SW 1271 (cell line): Measurements from ENCODE around the gene PUS10.

Experiments used
- DNase-seq, 2 experiments: peaks; one replicate each; lab custom pipeline; 2025; lab: John Stamatoyannopoulos, UW

Gene PUS10

DNA sequence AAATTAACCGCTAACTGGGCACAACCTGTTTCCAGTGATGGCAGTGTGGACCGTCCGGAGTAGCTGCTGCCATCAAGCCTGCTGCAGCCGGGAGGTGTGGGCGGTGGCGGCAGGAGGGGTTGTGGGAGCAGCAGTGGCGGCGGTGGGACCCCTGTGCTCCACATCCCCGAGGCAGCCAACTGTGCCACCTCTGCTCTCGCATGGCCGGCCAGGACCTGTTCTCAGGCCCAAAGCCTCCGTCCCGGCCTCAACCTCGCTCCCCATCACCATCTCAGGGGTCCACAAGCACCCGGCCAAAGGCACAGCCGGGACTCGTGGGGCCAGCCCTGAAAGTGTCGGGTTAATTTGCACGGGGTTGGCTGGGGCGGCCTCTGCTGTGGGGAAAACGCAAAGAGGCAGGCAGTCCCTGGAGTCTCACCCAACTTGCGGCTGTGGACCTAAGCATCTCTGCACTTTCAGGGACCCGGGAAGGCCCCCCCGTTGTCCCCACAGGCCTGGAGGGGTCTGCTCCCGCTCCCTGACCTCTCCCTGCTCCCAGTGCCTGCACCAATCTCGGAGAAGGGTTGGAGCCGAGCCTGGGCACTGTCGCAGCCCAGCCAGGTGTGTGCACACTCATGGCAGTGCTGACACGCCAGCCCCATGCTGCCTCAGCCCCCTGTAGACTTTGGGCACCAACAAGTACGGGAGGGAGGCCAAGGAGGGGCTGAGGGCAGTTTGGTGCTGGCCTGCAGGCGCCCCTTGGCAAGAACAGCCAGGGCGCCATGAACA lies 45.0 kb downstream of the PUS10 start:
- no peak for DNase-seq

DNA sequence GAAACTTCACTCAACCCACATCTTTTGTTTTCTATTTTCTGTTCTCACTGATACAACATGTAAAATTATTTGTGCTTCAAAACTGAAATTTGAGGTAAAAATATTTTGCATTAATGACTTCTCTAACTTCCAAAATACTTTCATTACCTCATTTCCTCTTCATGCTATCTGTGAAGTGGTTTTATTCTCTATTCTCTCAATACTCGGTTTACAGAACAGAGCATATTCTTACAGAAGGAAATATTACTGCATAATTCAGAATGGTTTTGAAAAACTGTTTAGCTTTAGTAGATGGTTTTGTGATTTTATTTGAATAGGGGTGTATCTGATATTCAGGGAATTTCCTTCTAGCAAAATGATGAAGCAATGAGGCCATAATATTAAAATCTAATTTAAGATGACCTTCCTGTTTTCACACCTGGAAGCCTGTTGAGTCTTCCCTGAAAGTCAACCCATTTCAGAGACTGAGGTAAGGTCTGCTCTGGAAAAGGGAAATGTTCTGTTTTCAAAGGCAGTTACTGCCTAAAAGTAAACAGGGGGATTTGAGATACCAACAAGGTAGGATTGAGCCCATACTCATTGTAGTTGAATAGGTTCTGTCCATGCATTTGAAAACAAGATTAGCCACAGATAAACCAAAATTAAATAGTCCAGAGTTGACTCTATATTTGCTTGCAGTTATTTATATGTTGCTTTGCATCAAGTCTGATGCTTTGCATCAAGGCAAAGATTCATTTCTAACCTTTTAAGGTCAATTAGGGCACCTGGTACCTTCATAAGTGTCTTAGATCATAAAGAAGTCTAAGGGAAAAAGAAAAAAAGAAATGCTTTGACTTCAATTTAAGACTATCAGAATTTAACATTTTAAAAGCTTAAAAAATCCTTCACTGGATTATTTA lies 51.3 kb downstream of the PUS10 start:
- DNase-seq: no peak

DNA sequence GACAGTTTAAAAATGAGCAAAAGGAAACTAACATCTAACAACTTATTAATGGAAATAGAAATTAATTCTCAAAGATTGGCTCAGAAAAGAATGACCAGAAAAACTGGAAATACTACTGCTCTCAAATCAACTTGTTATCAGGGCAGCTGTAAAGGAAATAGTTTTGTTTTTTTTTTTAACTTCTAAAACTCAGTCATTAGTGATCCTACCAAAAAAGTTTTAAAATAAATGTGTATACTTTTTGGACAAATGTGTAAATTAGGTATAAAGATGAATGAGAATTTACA lies 52.6 kb downstream of the PUS10 start:
- DNase-seq: no peak

DNA sequence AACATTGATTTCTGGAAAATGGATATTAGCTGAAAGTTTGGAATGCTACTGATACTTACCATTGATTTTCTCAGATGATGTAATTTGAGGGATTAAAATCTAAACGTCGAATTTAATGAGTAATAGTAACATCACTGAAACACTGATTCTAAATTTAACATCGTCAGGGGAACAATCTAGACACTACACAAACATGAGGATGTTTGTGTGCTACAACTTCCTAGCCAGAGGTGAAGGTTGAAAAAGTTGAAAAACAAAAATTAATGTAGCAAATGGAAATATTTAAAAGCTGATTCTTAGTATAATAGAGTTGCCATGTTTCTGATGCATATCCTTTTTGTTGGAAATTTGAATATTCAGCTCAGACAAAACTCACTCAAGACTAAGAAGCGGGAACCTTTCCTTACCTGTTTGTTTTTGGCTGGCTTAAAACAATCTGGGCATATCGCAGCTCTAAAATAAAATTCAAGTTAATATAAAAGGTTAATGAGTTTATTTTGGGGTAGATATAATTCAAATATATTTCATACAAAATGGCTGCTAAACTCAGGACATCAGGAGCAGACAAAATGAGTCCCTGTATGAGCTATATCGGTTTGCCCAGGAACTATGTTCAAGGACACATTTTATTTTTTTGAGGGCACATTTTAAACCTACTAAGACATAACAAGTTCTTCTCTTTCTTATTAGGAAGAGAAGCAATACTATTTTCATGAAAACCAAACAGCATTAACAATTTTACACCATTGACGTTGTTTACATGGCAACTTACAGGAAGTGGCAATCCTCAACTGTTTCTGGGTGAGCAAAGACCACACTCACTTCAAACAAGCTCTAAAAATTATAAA lies 53.2 kb downstream of the PUS10 start:
- DNase-seq: no peak

DNA sequence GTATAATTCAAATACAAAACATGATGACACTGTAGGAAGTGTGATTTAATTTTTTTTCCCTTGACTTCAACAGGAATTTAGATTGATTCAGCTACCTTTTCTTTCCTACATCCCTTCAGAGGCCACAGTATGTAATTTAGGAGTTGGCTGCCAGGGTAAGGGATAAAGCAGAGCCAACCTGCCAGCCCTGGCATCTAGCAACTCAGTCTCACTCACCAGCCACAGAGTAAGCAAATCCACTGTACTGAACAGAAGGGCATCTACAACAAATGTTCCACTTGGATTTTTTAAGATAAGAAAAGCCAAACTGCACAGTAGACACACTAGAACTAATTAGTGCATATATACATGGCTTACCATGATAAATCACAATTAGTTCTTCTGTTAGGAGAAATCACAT lies 54.9 kb downstream of the PUS10 start:
- no peak for DNase-seq

DNA sequence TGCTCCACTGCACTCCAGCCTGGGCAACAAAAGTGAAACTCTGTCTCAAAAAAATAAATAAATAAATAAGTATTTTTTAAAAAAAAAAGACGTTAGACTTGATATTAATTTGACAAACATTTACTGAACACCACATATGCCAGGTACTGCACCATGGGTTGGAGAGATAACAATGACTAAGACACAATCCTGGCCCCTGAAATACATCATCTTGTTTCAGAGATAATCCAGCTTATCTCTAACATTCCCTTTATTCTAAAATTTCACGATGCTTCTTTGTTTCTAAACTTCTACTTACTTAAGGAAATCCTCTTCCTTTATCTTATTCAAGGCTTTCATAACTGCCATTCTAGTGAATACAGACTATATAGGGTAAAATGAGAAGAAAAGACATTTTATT lies 55.5 kb downstream of the PUS10 start:
- DNase-seq: no peak

DNA sequence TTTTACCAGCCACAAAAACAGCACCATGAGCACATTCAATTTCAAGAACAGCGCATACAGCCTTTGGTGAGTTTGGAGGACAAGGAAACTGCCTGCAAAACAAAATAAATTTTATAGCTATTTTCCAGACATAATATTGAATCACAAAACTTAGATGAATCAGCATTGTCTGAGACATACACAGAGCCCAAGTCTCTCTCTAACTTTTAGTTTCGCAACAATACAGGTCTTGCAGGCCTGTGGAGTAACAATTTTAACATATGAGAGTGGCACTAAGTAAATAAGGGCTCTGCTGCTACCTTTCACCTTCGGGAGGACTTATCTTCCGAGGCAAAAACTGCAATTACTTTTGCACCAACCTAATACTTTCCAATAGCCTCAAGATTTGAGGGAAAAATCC lies 56.6 kb downstream of the PUS10 start:
- DNase-seq: no peak

DNA sequence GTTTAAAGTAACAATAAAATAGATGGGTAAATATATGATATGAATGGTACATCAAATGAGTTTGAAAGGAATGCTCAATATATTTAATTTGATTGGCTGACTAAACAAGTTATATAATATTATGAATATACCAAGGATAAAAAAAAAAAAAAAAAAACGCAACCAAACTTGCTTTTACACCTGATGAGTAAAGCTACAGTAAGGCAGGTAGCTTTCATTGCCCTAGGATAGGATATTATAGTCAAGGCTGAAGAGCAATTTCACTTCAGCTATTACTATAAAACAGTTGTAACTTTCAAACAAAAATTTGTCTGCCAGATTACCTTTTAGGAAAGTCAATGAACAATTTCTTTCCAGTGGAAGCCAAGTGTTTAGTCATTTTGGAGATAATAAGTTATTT lies 57.3 kb downstream of the PUS10 start:
- DNase-seq: no peak

DNA sequence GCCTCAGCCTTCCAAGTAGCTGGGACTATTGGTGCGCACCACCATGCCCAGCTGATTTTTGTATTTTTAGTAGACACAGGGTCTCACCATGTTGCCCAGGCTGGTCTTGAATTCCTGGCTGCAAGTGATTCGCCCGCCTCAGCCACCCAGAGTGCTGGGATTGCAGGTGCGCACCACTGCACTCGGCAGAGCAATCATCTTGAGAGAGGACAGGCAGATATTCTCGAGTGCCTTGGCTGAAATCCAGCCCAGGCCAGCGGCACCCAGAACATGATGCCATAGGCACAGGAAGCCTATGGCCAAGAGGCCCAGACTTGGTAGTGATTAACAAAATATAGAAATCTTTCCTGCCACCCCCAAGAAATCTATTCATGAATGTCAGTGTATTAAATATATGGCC lies 58.6 kb downstream of the PUS10 start:
- DNase-seq: no peak

DNA sequence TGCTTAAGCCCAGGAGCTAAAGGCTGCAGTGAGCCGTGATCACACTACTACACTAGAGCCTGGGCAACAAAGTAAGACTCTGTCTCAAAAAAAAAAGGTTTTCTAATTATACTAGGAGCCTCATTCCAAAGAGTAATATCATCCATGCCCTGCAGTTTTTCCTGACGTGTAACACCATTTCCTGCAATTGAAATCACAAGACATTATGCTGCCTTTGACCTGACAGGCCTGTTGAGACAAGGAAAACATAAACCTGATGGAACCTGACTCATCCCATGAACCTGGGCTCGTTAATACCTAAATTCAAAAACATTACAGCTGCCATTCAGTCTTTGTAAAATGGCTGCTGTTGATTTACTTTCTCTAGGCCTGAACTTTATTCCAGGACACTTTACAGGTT lies 59.3 kb downstream of the PUS10 start:
- no peak for DNase-seq

DNA sequence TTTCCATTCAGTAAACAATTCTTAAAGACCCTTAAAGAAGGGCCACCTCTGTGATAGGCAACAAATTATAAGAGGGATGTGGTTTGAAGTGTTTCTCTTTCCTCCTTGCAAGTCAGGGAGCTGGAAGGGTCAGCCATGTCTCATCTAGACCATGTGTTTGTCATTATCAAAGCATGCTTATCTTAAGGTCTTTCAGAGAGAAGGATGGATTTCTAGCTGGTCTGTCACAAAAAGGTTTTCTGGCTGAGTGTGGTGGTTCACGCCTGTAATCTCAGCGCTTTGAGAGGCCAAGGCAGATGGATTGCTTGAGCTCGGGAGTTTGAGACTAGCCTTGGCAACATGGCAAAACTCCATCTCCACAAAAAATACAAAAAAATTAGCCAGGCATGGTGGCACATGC lies 59.7 kb downstream of the PUS10 start:
- no peak for DNase-seq

DNA sequence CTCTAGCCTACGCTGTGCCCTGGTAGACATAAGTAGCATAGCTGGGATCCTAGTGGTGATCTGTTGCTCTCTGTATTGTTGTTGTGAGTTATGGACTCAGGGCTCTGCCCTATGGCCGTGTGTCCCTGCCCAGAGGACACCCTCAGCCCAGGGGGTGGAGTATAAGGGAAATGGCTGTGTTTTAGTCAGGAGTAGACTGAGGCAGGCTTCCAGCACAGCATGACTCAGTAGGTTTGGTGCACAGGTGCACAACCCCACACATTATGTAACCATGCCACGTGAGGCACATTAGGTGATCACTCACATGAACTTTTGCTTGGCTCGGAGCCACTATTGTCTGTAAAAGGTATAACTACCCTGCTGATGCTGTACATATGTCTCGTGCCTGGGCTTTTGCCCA lies 60.4 kb downstream of the PUS10 start:
- DNase-seq: no peak

DNA sequence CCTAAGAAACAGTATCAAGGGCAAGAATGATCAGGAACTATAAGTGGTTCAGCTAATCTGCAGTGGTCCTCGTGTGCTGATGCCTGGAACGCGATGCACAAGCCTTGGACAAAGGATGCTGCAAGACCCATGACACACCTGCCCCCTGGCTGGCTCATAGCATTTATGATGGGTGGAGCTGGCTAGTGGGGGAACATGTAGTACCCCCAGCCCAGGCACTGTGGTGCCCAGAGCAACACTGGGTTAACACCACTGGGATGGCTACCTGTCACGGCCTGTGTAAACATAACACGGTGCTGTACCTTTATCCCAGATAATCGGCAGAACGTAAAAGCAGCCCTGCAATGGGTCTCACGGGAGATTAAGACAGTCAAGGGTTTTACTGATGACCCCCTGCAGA lies 60.8 kb downstream of the PUS10 start:
- no peak for DNase-seq

DNA sequence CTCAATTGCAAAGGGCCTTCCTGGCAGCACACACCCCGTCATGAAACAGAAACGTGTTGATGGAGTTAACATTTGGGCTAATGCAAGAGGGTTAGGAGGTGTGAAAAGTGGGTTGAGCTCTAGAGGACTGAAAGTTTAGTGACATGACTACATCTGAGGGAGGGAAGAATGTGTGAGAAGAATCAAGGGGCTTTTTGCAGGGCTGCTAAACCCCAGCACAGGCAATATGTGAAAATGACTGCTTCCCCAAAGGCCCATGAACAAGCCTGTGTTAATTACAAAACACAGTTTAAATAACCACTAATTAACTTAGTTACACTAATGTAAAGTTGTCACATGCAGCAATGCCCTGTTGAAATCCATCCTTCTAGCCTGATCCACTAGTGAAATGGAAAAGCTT lies 63.9 kb downstream of the PUS10 start:
- no peak for DNase-seq

DNA sequence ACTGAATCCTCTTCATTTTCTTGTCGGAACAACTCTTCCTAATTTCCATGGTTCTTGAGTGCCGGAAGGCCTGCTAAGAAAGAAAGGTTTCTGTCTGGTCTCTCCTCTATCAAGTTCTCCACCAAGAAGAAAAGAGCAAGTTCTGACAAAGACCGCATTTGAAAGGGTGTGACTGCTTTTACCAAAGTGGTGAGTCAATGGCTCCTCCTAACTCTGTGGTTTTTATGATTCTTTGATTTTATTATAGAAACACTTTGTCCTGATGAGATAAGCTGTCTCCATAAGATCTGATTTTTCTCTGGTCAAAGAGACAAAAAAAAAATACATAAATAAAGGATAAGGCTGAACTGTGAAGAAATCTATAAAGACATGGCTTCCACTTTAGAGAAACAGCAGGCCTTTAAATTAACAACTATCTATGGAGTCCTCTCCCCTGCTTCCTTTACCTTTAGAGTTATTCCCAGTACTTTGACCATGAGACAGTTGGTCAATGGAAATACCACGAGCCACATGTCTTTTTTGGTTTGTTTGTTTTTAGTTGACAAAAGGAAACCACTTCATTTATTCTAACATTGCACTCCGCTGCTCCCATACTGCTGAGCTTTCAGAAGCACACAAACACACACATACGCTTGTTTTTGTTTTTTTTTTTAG lies 69.0 kb downstream of the PUS10 start:
- no peak for DNase-seq

DNA sequence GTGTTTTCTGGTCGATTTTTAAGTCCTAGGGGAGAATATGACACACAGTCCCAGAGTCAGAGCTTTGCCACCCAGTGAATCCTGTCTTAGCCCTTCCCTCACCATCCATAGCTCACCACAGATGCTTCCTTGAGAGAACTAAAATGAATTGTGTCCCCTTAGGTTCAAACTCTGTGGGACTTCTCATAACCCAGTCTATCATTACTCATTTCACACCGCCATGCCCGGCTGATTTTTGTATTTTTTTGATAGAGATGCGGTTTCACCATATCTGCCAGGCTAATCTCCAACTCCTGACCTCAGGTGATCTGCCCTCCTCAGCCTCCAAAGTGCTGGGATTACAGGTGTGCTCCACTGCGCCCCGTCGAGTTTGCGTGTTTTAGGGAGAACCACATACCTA lies 69.9 kb downstream of the PUS10 start:
- no peak for DNase-seq

DNA sequence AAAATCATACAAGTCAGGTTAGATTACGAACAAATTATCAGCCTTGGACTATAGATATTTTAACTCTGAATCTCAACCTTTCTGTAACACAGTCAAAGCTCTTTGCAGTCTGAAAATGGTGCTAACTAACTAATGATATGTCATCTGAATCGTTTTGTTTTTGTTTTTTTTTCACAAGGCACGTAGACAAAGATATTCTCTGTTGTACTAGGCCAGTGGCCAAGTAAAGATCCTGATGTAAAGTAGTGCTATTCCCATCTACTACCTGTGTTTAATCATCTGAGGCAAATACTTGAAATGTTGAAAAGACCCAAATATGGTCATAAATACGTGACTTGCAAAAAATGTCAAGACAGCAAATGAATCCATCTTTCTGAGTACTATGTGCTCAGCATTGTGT lies 71.0 kb downstream of the PUS10 start:
- no peak for DNase-seq

DNA sequence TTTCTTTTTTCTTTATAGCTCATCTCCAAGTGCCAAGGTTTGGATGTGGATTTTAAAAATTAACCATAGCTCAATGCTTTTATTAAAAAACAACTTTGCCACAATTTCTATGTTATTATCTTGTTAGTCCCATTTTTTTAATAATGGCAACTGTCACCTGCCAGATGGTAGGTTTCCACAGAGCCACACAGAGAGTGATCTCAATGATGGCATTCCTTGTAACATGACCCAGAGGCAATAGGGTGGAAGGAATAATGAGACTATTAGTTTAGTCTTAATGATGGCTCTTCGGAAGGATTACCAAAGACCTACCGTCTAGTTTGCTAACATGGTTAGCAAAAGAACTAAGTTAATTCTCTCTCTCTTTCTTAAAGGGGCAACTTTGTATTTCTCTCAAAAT lies 72.7 kb downstream of the PUS10 start:
- no peak for DNase-seq

DNA sequence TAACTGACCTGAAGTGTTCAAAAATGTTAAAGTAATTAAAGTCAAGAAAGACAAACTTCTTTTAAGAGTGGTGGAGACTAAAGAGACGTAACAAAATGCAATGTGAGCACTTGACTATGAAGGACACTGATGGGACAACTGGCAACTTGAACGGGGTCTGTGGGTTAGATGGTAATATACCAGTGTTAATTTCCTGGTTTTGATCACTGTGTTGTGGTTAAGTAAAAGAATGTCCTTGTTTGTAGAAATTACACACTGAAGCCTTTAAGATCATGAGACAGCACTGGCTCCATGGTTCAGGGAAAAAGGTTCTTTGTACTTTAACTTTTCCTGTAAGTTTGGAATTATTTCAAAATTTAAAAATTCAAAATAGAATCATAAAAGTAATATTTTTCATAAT lies 78.4 kb downstream of the PUS10 start:
- DNase-seq: no peak

DNA sequence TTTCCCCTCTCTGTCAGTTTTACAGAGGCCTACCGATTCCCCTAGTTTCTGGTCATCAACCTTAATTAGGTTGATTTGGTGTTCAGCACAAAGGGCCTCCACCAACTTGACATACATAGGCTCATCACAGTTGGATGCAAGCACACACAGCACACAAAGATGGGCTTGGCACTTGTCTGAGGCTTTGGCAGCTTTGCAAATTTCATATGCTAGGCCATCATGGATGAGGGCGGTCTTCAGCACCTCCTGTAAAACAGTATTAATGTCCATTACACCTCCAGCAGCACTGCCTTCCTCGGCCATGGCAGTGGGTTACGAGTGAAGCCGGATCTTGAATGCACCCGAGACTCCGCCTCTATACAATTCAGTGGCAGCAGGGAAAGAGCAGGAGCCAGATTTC lies 79.8 kb downstream of the PUS10 start:
- DNase-seq: no peak

DNA sequence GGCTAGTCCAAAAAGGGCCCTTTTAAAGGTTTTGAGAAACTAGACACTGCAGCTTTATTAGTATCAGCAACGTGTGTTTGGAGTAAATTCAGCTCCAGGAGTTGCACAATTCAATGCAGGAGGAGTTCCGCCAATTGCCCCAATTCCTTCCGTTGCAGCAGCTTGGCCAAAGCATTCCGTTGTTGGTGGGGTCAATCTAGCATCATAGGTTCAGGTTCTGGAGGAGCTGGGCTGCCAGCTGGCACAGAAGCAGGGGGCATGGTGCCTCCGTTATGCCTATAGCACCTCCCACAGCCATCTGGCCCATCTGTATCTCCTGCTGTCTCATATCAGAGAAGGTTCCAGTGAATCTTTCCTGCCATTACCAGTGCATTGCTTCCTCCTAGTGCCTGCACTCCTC lies 81.3 kb downstream of the PUS10 start:
- no peak for DNase-seq

DNA sequence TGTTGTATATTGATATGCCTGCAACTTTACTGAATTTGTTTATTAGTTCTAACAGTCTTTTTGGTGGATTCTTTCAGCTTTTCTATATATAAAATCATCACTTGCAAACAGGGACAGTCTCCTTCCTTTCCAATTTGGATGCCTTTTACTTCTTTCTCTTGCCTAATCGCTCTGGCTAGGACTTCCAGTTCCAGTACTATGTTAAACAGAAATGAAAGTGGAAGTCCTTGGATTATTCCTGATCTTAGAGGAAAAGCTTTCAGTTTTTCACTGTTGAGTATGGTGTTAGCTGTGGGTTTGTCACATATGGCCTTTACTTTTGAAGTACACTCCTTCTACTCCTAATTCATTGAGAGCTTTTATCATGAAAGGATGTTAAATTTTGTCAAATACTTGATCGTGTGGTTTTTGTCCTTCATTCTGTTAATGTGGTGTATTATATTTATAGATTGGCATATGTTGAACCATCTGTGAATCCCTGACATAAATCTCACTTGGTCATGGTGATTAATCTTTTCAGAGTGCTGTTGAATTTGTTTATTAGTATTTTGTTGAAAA lies 83.8 kb downstream of the PUS10 start:
- no peak for DNase-seq
